Hematopoietic multipotent progenitor cell treated with erythropoietin and hydrocortisone succinate and interleukin-3 and kit ligand, for 8 days (in vitro differentiated cells): Measurements from ENCODE around the gene ABCB9.
"Not testable (repeated sequence)": the region's sequence is repeated elsewhere in the genome, so short reads cannot be mapped to it uniquely, and the experiment has no call there.

Experiments
- DNase-seq: peaks from one replicate; pipeline ENCODE4 v3.0.0-alpha.2; 2015

Gene ABCB9

DNA sequence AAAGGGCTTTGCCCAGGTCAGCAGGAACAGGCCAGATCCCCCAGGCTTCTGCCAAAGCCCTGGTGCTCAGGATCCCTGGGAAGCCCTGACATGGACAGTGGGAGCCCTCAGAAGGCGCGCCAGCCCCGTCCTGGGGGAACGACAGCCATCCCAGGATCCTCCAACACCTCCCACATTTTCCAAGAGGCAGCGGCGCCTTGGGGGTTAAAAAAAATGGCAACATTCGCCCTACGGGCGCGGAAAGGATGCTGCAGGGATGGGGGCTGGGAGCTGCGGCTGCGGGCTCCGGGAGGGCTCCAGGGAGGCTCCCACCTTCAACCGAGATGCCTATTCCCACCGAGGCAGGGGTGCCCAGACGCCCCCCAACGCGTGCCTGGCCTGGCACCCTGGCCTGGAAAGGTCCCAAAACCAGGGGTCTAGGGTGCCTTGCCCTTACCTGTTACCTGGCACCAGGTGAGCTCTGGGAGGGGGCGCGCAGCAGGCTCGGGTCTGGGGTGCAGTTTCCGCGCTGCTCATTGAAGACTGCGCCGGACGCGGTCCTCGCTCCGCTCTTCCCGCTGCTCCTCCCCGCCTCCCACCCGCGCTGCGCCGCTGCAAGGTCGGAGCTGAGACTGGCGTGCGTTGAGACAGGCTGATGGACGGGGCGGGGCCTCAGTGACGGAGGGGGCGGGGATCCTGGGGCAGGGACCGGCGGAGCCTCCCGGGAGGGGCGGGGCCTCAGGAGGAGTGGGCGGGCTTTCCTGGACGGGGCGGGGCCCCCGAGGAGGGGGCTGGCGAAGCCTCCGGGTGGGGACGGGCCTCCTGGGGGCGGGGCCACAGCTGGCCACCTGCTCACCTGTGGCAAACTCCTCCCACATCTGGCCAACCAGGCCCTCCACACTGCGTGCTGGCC, at the start of gene ABCB9:
Gene ABCB9, minus strand, starts transcription at position 613 of the 892 bp plus-strand sequence. CDS start 6,228 bp downstream, outside the sequence.
- peak; percentile 90 for DNase-seq

DNA sequence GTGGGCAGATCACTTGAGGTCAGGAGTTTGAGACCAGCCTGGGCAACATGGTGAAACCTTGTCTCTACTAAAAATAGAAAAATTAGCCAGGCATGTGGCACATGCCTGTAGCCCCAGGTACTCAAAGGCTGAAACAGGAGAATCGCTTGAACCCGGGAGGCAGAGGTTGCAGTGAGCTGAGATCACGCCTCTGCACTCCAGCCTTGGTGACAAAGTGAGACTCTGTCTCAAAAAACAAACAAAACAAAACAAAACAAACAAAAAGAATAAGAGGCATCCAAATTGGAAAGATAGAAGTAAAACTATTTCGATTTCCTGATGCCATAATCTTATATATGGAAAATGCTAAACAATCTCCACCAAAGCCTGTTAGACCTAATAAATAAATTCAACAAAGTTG, 48.2 kb upstream of the ABCB9 start:
- not testable (repeated sequence) for DNase-seq

DNA sequence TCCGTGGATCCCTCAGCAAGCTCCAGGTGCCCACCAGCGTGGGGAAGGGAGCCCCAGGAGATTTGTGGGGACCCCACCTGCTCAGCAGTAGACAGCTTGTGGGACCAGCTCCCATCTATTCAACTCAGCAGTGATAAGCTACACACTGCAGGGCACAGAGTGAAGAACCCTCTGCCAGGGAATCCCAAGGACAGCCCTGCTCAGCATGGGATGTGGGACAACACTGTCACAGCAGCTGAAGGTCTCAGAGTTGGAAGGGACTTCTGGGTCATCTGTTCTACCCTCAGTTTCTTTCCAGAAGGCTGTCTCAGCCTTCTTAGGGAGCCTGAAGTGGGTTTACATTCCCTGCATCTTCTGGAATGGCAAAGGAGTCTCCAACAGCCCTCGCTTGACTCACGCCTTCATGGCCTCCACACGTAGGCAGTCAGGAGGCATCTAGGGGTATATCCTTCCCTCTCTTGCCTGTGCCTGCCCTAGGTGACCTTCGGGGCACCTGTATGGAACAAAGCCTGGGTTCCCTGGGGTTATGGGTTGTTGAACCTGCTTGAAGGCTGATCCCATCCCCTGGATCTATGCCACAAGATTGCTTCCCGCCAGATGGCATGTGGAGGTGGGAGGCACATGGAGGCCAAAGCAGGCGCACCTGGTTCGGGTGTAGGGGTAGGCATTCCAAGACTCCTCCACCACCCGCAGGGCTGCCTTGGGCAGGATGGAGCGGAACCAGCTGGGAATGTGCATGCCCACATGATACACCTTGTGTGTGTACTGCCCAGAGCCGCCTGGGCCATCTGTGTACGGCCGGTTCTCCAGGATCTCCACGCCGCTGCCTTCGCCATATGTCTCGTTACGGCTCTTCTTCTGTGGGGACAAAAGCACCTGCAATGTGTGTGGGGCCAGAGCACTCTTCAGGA, 47.2 kb upstream of the ABCB9 start:
- DNase-seq = no peak

GRCh38 chr12:123011701-123012100, 45.4 kb upstream of the ABCB9 start:
- no peak for DNase-seq

GRCh38 chr12:123010681-123011080, 44.4 kb upstream of the ABCB9 start:
- no peak for DNase-seq

GRCh38 chr12:123010110-123010509, 43.8 kb upstream of the ABCB9 start:
- DNase-seq = no peak

DNA sequence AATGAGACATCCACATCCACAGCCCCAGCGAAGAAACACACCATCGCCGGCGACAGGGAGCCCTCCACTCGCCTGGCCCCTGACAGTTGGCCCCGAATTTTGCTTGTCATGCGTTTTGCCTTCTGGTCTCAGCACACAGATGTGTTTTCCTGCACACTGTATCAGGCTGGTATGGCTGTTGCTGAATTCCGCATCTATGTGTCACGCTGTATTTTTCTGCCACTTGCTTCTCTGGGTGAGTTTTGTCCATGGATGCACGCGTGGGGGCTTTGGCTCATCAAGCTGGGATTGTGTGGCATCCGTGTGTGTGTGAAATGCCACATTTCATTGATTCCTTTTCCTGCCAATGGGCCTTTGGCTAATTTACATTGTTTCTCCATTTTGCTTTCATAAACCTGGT, 40.7 kb upstream of the ABCB9 start:
- no peak for DNase-seq

DNA sequence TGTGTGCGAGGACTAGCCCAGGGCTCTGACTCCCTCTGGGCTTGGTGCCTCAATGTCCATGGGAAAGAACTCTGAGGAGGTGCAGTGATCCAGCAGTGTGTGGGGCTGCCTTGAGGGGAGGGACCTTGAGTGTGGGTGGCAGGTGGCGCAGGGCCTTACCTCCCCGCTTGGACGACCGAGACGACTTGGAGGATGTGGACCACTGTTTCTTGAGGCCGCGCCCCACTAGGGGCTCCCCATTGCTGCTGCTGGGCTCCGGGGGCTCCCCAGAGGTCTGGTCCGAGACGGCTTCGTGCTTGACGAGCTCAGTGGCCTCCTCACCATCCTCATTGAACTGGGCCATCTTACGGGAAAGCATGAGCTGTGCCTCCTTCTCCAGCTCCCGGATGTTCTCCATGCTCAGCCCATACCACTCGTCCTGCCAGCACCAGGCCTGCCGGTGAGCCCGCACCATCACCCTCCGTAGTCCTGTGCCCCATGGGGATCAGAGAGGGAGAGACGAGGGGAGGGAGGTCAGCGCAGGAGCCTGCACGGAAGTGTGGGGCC, 38.9 kb upstream of the ABCB9 start:
- no peak for DNase-seq

GRCh38 chr12:123004287-123004686, 38.0 kb upstream of the ABCB9 start:
- no peak for DNase-seq

DNA sequence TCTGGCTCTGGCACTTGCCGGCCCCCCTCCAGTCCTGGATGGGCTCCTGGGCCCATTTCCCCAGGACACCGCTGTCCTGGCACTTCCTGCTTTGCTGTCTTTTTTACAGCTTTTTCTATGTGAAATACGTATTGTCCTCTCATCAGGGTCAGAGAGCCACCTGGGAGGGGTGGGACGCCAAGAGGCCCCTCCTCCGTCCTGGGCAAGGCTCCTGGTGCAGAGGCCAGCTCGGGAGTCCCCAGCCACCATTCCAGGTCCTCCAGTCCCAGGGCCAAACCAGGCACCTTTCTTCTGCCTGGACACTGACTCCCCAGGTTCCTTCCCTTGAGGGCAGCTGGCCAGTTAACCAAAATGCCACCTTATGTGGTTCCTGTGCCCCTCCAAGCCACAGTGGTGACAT, 37.0 kb upstream of the ABCB9 start:
- no peak for DNase-seq

DNA sequence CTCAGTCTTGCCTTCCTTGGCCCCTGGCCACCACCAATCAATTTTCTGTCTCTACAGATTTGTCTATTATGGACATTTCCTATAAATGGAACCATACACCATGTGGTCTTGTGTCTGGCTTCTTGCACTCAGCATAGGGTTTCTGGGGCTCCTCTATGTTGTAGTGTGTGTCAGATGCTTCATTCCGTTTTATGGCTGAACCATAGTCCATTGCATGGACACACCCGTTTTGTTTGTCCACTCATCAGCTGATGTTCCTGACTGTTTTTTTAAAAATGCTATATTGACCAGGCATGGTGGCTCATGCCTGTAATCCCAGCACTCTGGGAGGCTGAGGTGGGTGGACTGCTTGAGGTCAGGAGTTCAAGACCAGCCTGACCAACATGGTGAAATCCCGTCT, 35.2 kb upstream of the ABCB9 start:
- no peak for DNase-seq

DNA sequence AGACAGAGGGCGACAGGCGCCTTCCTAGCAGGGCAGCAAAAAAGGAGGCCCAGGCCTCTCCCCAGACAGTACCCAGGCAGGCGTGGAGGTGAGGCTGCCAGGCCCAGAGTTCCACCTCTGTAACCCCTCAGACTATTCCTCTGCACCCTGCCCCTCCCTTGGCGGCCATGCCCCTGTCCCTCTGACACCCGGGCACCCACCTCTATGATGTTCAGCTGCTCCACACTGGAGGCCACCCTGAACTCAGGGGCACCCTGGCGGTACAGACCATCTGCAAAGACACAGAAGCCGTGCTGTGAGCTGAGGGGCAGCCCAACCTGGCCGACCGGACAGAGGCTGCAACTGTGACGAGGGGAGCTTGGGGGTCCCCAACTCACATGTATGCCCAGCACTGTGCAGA, 34.3 kb upstream of the ABCB9 start:
- no peak for DNase-seq

GRCh38 chr12:122999986-123000420, 33.7 kb upstream of the ABCB9 start:
- no peak for DNase-seq

DNA sequence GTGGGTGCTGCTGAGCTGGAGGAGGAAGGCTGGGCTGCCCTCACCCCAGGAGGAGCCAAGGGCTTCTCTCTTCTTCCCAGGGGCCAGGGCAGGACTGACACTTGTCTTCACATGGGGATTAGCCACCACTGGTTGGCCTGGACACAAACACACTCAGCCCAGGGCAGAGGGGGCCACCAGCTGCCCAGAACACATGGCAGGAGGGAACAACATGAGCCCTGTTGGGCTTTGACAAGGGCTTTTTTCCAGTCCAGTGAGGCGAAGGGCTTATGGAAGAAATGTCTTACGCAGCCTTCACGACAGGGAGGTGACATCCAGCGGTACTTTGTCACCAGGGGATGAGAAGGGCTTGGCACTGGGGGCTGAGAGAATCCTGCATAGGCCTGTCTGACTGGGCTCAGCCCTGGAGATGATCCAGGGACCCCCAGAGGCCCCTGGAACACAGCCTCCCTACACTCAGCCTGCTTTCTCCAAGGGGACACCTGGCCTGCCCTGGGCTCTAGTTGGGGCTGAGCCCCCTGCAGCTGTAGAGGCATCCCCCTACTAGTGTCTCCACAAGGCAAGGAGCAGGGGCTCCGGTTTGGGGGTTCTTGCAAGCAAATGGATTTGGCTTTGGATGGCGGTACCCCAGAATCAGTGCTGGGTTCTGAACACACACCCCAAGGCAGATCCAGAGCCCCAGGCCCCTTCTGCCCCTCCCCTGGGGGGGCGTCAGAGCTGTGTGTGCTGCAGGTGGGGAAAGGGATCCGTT, 33.1 kb upstream of the ABCB9 start:
- DNase-seq = no peak

DNA sequence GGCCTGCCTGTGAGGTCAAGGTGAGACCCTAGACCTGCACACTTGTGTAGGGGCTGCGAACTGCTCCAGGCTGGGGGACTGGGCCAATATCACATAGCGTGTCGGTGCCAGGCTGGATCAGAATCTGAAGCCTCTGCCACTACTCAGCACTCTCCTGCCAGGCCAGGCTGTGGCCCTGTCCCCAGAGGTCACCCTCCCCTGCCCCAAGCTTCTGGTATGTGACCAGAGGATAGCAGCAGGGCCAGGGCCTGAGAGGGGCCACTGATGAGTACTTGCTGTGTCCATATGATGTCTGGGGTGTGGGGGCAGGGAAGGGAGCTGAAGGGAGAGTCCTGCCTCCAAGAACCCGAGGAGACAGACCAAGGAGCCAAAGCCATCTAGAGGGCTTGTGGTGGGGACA, 32.1 kb upstream of the ABCB9 start:
- DNase-seq = no peak

GRCh38 chr12:122997343-122998250, 31.3 kb upstream of the ABCB9 start:
- DNase-seq = no peak

- no peak for DNase-seq
Measured at GRCh38 chr12:122996621-122997342, 30.5 kb upstream of the ABCB9 start.

GRCh38 chr12:122996188-122996601, 29.9 kb upstream of the ABCB9 start:
- no peak for DNase-seq

- no peak for DNase-seq
Measured at GRCh38 chr12:122995503-122996187, 29.4 kb upstream of the ABCB9 start.
